Tibial nerve (tissue), 4 donors: ENCODE measurements around the gene NDUFS5. TPM values are rescaled to one million over a fixed set of nuclear protein-coding genes. Genes with fewer than 3 reads are reported as not detected.

Source experiments
- DNase-seq, 2 donors: peaks; one replicate each; pipeline ENCODE4 v3.0.0-alpha.2; 2019; ENCODE audit warnings: low spot score in 2 of 2
- H3K27ac ChIP-seq, 4 donors: fragments of 200-600 bp; sonication (generic) in 3 of 4; one replicate each; pipeline ENCODE4 v1.5.1; 2017 to 2019; ENCODE audit warnings: mild to moderate bottlenecking in 1 of 4
- H3K27me3 ChIP-seq, 2 donors: fragments of 200-600 bp; sonication (generic) in 1 of 2; one replicate each; pipeline versions ENCODE4 v1.5.1 to v1.6.0; 2017 to 2019
- H3K36me3 ChIP-seq, 3 donors: fragments of 200-600 bp; sonication (generic); one replicate each; pipeline ENCODE4 v1.5.1; 2018 to 2019
- H3K4me1 ChIP-seq, 4 donors: fragments of 200-600 bp; sonication (generic) in 3 of 4; one replicate each; pipeline ENCODE4 v1.5.1; 2017 to 2019
- H3K4me3 ChIP-seq, 4 donors: fragments of 200-600 bp; sonication (generic) in 3 of 4; one replicate each; pipeline ENCODE4 v1.5.1; 2017 to 2019; ENCODE audit warnings: mild to moderate bottlenecking in 1 of 4, moderate library complexity in 1 of 4
- H3K9me3 ChIP-seq, 4 donors: fragments of 200-600 bp; sonication (generic) in 3 of 4; one replicate each; pipeline ENCODE4 v1.5.1; 2017 to 2019
- EP300 ChIP-seq, 2 donors: sonication (generic); formaldehyde crosslinking; IDR thresholded peaks; one replicate each; pipeline ENCODE4 v1.6.1; 2017; ENCODE audit warnings: antibody characterized with exemption in 2 of 2, mild to moderate bottlenecking in 1 of 2
- POLR2A ChIP-seq, 2 donors: fragments of 450-650 bp; IDR thresholded peaks; one replicate each; pipeline ENCODE4 v1.6.1; 2017; ENCODE audit warnings: antibody characterized with exemption in 2 of 2, mild to moderate bottlenecking in 2 of 2, moderate library complexity in 2 of 2
- WGBS, 2 donors: methylation state at CpG; one replicate each; pipeline ENCODE4 v1.1.5; 2018; 5-methylcytosine and 5-hydroxymethylcytosine counted together
- total RNA-seq, 4 donors: library from RNA; depleted of rRNA; stranded (reverse); fragments of >200 nt; gene quantifications; one replicate each; pipeline ENCODE4 v1.1.0, GENCODE V29; 2016
- TF ChIP-seq, protein P1 (sequence below), 5 experiments: fragments of 200-600 bp in 3 of 5; fragments of 450-650 bp in 2 of 5; sonication (generic) in 3 of 5; IDR thresholded peaks; one replicate each; pipeline ENCODE4 v1.5.1; 2016 to 2019; ENCODE audit warnings: antibody characterized with exemption in 5 of 5, mild to moderate bottlenecking in 3 of 5, moderate library complexity in 2 of 5

NDUFS5 gene
- total RNA-seq, 4 donors from 2014 or later: 281 to 424 (median 345) TPM

DNA sequence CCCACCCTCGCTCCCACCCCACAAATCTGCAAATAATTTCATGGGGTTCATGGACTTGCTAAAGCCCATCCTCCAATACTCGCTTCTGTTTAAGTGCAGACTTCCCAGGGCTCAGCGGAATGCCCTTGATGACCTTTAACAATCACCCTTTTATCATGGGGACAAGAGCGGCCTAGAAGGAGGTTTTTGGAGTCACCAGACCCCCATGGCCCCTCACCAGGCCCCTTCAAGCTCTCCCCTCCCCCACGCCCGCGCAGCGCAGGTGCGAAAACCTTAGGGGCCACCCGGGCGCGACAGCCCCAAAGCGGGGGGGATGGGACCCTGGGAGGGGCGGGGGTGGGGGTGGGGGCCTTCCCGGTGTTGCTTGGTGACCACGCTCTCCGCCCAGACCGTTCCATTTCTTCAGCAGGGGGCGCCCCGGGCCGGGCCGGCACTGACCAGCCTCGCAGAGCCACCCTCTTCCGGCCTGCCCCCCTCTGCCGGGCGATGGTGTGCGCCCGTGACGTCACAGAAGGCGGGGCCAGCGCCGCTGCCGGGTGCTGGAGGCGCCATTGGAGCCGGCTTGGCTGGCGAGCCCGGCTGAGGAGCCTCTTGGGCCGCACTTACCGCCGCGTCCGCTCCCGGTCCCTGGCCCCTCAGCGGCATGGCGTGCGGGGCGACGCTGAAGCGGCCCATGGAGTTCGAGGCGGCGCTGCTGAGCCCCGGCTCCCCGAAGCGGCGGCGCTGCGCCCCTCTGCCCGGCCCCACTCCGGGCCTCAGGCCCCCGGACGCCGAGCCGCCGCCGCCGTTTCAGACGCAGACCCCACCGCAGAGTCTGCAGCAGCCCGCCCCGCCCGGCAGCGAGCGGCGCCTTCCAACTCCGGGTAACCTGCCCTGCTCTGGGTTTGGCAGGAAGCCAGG, 35.2 kb upstream of the NDUFS5 start, which contains the start of gene AKIRIN1:
TSS of gene AKIRIN1 (plus strand) at position 539 of the 900 bp plus-strand sequence. CDS start at position 644, 105 bp downstream.
- H3K27me3 ChIP-seq: no peaks in the 10 kb centered on the region
- H3K4me3 ChIP-seq: peak within 1 kb of the TSS; percentile 84 to 100 (median 96)
- DNase-seq: peak; percentile 96 to 97
- TF ChIP-seq EP300 (IDR thresholded peaks at IDR 0.05) (peak in 1 of 2 donors; percentile 92), POLR2A (IDR thresholded peaks at IDR 0.05) (peak; percentile 61 to 91)
- TF ChIP-seq, protein P1, sequence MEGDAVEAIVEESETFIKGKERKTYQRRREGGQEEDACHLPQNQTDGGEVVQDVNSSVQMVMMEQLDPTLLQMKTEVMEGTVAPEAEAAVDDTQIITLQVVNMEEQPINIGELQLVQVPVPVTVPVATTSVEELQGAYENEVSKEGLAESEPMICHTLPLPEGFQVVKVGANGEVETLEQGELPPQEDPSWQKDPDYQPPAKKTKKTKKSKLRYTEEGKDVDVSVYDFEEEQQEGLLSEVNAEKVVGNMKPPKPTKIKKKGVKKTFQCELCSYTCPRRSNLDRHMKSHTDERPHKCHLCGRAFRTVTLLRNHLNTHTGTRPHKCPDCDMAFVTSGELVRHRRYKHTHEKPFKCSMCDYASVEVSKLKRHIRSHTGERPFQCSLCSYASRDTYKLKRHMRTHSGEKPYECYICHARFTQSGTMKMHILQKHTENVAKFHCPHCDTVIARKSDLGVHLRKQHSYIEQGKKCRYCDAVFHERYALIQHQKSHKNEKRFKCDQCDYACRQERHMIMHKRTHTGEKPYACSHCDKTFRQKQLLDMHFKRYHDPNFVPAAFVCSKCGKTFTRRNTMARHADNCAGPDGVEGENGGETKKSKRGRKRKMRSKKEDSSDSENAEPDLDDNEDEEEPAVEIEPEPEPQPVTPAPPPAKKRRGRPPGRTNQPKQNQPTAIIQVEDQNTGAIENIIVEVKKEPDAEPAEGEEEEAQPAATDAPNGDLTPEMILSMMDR (IDR thresholded peaks at IDR 0.05): peak; percentile 44 to 65 (median 58)
- peaks cover 0 to 7% (median 0%) of the 10 kb centered on the region in 3 donors for H3K36me3 ChIP-seq
- H3K27ac ChIP-seq: peak within 1 kb of the TSS; percentile 47 to 96 (median 94)
- peaks cover 0 to 47% (median 7%) of the 10 kb centered on the region in 4 donors for H3K4me1 ChIP-seq
- 1 to 3% methylated on average over 8 to 16 of the region's 76 CpGs for WGBS, 2 donors
- no peaks in the 10 kb centered on the region for H3K9me3 ChIP-seq

- TF ChIP-seq, protein P1 (IDR thresholded peaks at IDR 0.05): no peak
- no peak for TF ChIP-seq POLR2A (IDR thresholded peaks at IDR 0.05)
- TF ChIP-seq EP300 (IDR thresholded peaks at IDR 0.05): no peak
- peak overlapping the region; percentile 47 to 96 (median 94) for H3K27ac ChIP-seq
- H3K4me1 ChIP-seq: peaks cover 0 to 55% (median 10%) of the 10 kb centered on the region in 4 donors
- no peak for DNase-seq
- H3K4me3 ChIP-seq: peak overlapping the region; percentile 84 to 100 (median 96)
- H3K36me3 ChIP-seq: peaks cover 0 to 14% (median 0%) of the 10 kb centered on the region in 3 donors
- H3K9me3 ChIP-seq: no peaks in the 10 kb centered on the region
- no peaks in the 10 kb centered on the region for H3K27me3 ChIP-seq
- WGBS, 2 donors: 0% methylated on average over 27 to 29 of the region's 30 CpGs
Measured at GRCh38 chr1:38991638-38992411, 34.3 kb upstream of the NDUFS5 start.

- Histone ChIP-seq H3K4me1 (peaks cover 0 to 62% (median 12%) of the 10 kb centered on the region in 4 donors), H3K9me3 (no peaks in the 10 kb centered on the region), H3K27ac (peak overlapping the region in 3 of 4 donors; percentile 92 to 96 (median 96)), H3K36me3 (peaks cover 0 to 14% (median 0%) of the 10 kb centered on the region in 3 donors), H3K27me3 (no peaks in the 10 kb centered on the region), H3K4me3 (peak overlapping the region; percentile 84 to 100 (median 96))
- no peak for DNase-seq
- WGBS, 2 donors: 20 to 21% methylated on average over 11 of the region's 11 CpGs
- TF ChIP-seq, protein P1 (IDR thresholded peaks at IDR 0.05): no peak
- TF ChIP-seq EP300 (IDR thresholded peaks at IDR 0.05): no peak
- no peak for TF ChIP-seq POLR2A (IDR thresholded peaks at IDR 0.05)
Measured at GRCh38 chr1:38992412-38993111, 33.6 kb upstream of the NDUFS5 start.

GRCh38 chr1:38994196-38994595, 32.0 kb upstream of the NDUFS5 start:
- Histone ChIP-seq H3K36me3 (peaks cover 0 to 14% (median 0%) of the 10 kb centered on the region in 3 donors), H3K4me3 (no peak overlapping the region), H3K9me3 (no peaks in the 10 kb centered on the region), H3K4me1 (peaks cover 0 to 73% (median 15%) of the 10 kb centered on the region in 4 donors), H3K27me3 (no peaks in the 10 kb centered on the region), H3K27ac (no peak overlapping the region)
- no peak for TF ChIP-seq EP300 (IDR thresholded peaks at IDR 0.05)
- no peak for TF ChIP-seq POLR2A (IDR thresholded peaks at IDR 0.05)
- TF ChIP-seq, protein P1 (IDR thresholded peaks at IDR 0.05): no peak
- WGBS, 2 donors: 79 to 82% methylated on average over 5 of the region's 5 CpGs
- no peak for DNase-seq
